ENCODE results near the gene NDNF. TPM values are rescaled to one million over a fixed set of nuclear protein-coding genes. Genes with fewer than 3 reads are reported as not detected.

NDNF gene
- total RNA-seq, 1 experiment from 2014 or later: 0.04 TPM

DNA sequence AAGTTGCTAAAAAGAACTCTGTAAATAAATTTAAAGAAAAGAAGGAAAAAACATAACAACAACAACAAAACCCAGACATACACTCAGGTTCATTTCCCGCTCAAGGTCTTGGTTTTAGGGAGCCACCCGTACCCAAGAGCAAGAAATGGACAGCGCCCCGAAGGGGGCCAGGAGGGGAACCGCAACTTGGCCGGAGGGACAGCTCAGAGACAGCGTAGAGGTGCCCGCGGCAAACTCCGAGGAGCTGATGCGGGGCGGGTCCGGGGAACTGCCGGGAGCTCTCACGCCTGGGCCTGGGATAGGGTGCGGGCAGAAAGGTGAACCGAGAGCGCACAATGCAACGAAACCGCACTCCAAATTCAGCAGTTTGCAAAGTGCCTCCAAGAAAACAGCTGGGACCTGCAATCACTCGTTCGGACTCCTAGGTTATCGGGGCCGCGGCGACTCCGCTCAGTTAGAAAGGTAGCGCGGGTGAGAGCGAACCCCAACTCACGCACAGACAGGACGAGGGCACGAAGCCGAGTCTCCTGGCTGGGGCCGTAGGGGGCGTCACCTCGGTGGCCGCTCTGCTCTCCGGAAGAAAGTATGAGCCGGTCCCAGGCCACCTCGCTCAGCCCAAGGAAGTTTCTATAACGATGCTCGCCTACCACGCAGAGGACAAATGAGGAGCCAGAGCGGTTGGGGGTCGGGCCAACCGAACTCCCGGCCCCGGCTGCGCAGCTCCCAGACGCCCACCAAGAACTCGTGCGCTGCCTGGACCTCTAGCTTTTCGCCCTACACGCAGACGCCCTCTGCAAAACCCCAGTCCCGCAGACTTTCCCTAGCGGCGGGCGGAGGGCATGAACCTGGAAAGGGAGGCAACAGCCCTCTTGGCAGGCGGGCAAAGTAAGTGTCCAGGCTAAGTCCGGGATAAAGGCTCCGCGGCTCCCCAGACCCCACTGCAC is 1.4 kb downstream of the NDNF start:
- intact Hi-C loops (cut with micrococcal nuclease): no loop called here
- POLR2A ChIA-PET (ENCODE audit: unreplicated experiment): no interaction called here

DNA sequence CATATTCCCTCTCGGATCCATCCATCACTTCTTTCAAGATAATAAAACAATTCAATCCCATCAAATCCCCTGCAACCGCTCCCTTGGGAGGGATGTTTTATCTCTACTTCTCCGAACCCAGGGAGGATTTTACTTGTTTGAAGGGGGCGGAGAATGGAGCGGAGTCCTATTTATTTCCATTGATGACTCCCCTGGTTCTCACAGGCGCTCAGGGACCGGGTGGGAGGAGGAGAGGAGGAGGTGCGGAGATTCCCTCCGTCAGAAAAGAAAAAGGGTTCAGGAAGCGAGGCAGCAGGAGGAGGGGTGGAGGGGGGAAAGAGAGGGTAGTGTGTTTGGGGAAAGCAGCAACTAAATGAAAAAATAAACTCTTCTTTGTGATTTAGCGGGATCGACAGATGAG is 2.1 kb downstream of the NDNF start:
- Histone ChIP-seq H3K9me3 (ENCODE audit: low read length) (no peaks in the 10 kb centered on the region), H4K20me1 (ENCODE audit: low read length) (no peaks in the 10 kb centered on the region), H3K9me2 (replicated peaks; ENCODE audit: low read length) (no peaks in the 10 kb centered on the region), H3K79me2 (ENCODE audit: low read length) (no peaks in the 10 kb centered on the region), H3K4me3 (ENCODE audit: low read length) (no peak overlapping the region), H3K27ac (ENCODE audit: low read length) (no peak overlapping the region), H3K4me1 (ENCODE audit: insufficient read depth, low read length) (no peaks in the 10 kb centered on the region), H3K4me2 (ENCODE audit: low read length) (no peak overlapping the region), H3K9ac (ENCODE audit: low read length) (no peak overlapping the region), H3F3A (ENCODE audit: low read length, unreplicated experiment) (no peaks in the 10 kb centered on the region), H3K27me3 (ENCODE audit: low read length) (peaks cover 28% of the 10 kb centered on the region), H2AFZ (ENCODE audit: low read length) (no peak overlapping the region), H3K36me3 (ENCODE audit: low read depth, low read length) (no peaks in the 10 kb centered on the region)
- TF ChIP-seq EZH2 (IDR thresholded peaks at IDR 0.05; ENCODE audit: low read length, unreplicated experiment) (no peak), EZH2phosphoT487 (IDR thresholded peaks at IDR 0.05; ENCODE audit: borderline replicate concordance, low read length) (no peak)
- TF ChIP-seq, protein P1, sequence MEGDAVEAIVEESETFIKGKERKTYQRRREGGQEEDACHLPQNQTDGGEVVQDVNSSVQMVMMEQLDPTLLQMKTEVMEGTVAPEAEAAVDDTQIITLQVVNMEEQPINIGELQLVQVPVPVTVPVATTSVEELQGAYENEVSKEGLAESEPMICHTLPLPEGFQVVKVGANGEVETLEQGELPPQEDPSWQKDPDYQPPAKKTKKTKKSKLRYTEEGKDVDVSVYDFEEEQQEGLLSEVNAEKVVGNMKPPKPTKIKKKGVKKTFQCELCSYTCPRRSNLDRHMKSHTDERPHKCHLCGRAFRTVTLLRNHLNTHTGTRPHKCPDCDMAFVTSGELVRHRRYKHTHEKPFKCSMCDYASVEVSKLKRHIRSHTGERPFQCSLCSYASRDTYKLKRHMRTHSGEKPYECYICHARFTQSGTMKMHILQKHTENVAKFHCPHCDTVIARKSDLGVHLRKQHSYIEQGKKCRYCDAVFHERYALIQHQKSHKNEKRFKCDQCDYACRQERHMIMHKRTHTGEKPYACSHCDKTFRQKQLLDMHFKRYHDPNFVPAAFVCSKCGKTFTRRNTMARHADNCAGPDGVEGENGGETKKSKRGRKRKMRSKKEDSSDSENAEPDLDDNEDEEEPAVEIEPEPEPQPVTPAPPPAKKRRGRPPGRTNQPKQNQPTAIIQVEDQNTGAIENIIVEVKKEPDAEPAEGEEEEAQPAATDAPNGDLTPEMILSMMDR (conservative IDR thresholded peaks at IDR 0.05; ENCODE audit: low read depth, low read length): no peak
- ChIA-PET CTCF (no interaction called here), POLR2A (ENCODE audit: unreplicated experiment) (no interaction called here)
- DNase-seq: no peak
- no peak for ATAC-seq
- no TSS peak for BruUV-seq (replicated peaks)
- intact Hi-C loops (cut with micrococcal nuclease): no loop called here

More for the DNA sequence above, 1.4 kb downstream of the NDNF start:
- CTCF ChIA-PET: no interaction called here
- Histone ChIP-seq H3K9me2 (replicated peaks; ENCODE audit: low read length) (no peaks in the 10 kb centered on the region), H3K4me1 (ENCODE audit: insufficient read depth, low read length) (no peaks in the 10 kb centered on the region), H3K36me3 (ENCODE audit: low read depth, low read length) (no peaks in the 10 kb centered on the region), H3F3A (ENCODE audit: low read length, unreplicated experiment) (no peaks in the 10 kb centered on the region), H3K27me3 (ENCODE audit: low read length) (peaks cover 28% of the 10 kb centered on the region), H4K20me1 (ENCODE audit: low read length) (no peaks in the 10 kb centered on the region), H2AFZ (ENCODE audit: low read length) (no peak overlapping the region), H3K27ac (ENCODE audit: low read length) (no peak overlapping the region), H3K4me3 (ENCODE audit: low read length) (no peak overlapping the region), H3K79me2 (ENCODE audit: low read length) (no peaks in the 10 kb centered on the region), H3K9me3 (ENCODE audit: low read length) (no peaks in the 10 kb centered on the region), H3K4me2 (ENCODE audit: low read length) (no peak overlapping the region), H3K9ac (ENCODE audit: low read length) (no peak overlapping the region)
- no peak for TF ChIP-seq EZH2phosphoT487 (IDR thresholded peaks at IDR 0.05; ENCODE audit: borderline replicate concordance, low read length)
- no peak for TF ChIP-seq EZH2 (IDR thresholded peaks at IDR 0.05; ENCODE audit: low read length, unreplicated experiment)
- BruUV-seq (replicated peaks): no TSS peak
- DNase-seq (no peak), ATAC-seq (no peak)

DNA sequence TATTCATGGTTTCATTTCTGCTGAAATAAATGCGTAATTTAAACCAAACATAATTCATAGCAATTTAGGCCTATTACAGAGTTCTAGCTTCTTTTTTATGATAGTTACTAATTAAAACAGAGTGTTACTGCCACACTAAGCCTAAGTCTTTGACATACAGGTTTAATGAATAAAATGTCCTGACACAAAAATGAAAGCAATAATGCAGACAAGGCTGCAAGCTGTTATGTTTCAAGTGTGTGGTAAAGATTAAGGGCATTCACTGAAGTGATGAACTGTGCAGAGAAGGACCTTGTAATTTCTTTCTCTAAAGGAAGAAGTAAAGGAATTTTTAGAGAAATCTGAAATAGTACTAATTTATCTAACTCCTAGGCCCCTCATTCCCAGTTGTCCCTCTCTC is 2.9 kb downstream of the NDNF start:
- Histone ChIP-seq H3K4me2 (ENCODE audit: low read length) (no peak overlapping the region), H4K20me1 (ENCODE audit: low read length) (no peaks in the 10 kb centered on the region), H3K9me2 (replicated peaks; ENCODE audit: low read length) (no peaks in the 10 kb centered on the region), H2AFZ (ENCODE audit: low read length) (no peak overlapping the region), H3K9me3 (ENCODE audit: low read length) (no peaks in the 10 kb centered on the region), H3F3A (ENCODE audit: low read length, unreplicated experiment) (no peaks in the 10 kb centered on the region), H3K27me3 (ENCODE audit: low read length) (peaks cover 28% of the 10 kb centered on the region), H3K79me2 (ENCODE audit: low read length) (no peaks in the 10 kb centered on the region), H3K4me1 (ENCODE audit: insufficient read depth, low read length) (no peaks in the 10 kb centered on the region), H3K27ac (ENCODE audit: low read length) (no peak overlapping the region), H3K9ac (ENCODE audit: low read length) (no peak overlapping the region), H3K36me3 (ENCODE audit: low read depth, low read length) (no peaks in the 10 kb centered on the region), H3K4me3 (ENCODE audit: low read length) (no peak overlapping the region)
- no TSS peak for BruUV-seq (replicated peaks)
- intact Hi-C loops (cut with micrococcal nuclease): no loop called here
- ATAC-seq (no peak), DNase-seq (no peak)
- TF ChIP-seq EZH2phosphoT487 (IDR thresholded peaks at IDR 0.05; ENCODE audit: borderline replicate concordance, low read length): no peak
- TF ChIP-seq EZH2 (IDR thresholded peaks at IDR 0.05; ENCODE audit: low read length, unreplicated experiment): no peak
- TF ChIP-seq, protein P1 (conservative IDR thresholded peaks at IDR 0.05; ENCODE audit: low read depth, low read length): no peak
- ChIA-PET CTCF (no interaction called here), POLR2A (ENCODE audit: unreplicated experiment) (no interaction called here)
